ENCODE results near the gene DYRK3. TPM values are rescaled to one million over a fixed set of nuclear protein-coding genes. Genes with fewer than 3 reads are reported as not detected.
A peak's percentile ranks its signal among the peaks of the same experiment; 100 is the strongest.

DYRK3 gene
- total RNA-seq, 1 experiment from 2014 or later: 45.4 TPM

- H3K4me3 Mint-ChIP-seq (ENCODE audit: unreplicated experiment): no peak overlapping the region
- ChIA-PET CTCF (interaction anchor here (0.7 to 22.3 kb wide), 15 partner anchors 8 to 380 kb away, joined by 3 to 356 read pairs (median 5); partner anchors contain the start of gene EIF2D), POLR2A (interaction anchor here (1.1 to 1.6 kb wide), 2 partner anchors 35 to 130 kb away, joined by 4 to 7 read pairs; partner anchors contain the start of genes DYRK3 and IKBKE)
Measured at GRCh38 chr1:206600527-206600926, 34.8 kb upstream of the DYRK3 start.

GRCh38 chr1:206604861-206605260 lies 30.5 kb upstream of the DYRK3 start:
- DNase-seq (ENCODE audit: unreplicated experiment): no peak
- intact Hi-C loops (cut with micrococcal nuclease): no loop called here
- no peak overlapping the region for H3K27ac Mint-ChIP-seq (ENCODE audit: low read depth, unreplicated experiment)
- H3K4me3 Mint-ChIP-seq (ENCODE audit: unreplicated experiment): no peak overlapping the region
- no peak for TF ChIP-seq CTCF (IDR thresholded peaks at IDR 0.05; ENCODE audit: unreplicated experiment)
- no peaks in the 10 kb centered on the region for H3K27me3 Mint-ChIP-seq (ENCODE audit: insufficient read depth, unreplicated experiment)
- H3K9me3 Mint-ChIP-seq (ENCODE audit: unreplicated experiment): no peaks in the 10 kb centered on the region
- ChIA-PET POLR2A (interaction anchor here (0.7 kb wide), 1 partner anchor 27 kb away, joined by 3 read pairs; no protein-coding TSS in a partner anchor), CTCF (interaction anchor here (0.6 to 22.3 kb wide), 6 partner anchors 10 to 377 kb away, joined by 3 to 356 read pairs (median 4); no protein-coding TSS in a partner anchor)
- no TSS peak for BruUV-seq (replicated peaks)
- peaks cover 98% of the 10 kb centered on the region for H3K36me3 Mint-ChIP-seq (ENCODE audit: insufficient read depth, unreplicated experiment)
- H3K4me1 Mint-ChIP-seq (ENCODE audit: insufficient read depth, unreplicated experiment): peaks cover 6% of the 10 kb centered on the region

More at GRCh38 chr1:206600527-206600926, 34.8 kb upstream of the DYRK3 start:
- no TSS peak for BruUV-seq (replicated peaks)
- no peak for DNase-seq (ENCODE audit: unreplicated experiment)
- no peaks in the 10 kb centered on the region for H3K4me1 Mint-ChIP-seq (ENCODE audit: insufficient read depth, unreplicated experiment)
- H3K36me3 Mint-ChIP-seq (ENCODE audit: insufficient read depth, unreplicated experiment): peaks cover 99% of the 10 kb centered on the region
- no peaks in the 10 kb centered on the region for H3K27me3 Mint-ChIP-seq (ENCODE audit: insufficient read depth, unreplicated experiment)
- no peak overlapping the region for H3K27ac Mint-ChIP-seq (ENCODE audit: low read depth, unreplicated experiment)
- H3K9me3 Mint-ChIP-seq (ENCODE audit: unreplicated experiment): no peaks in the 10 kb centered on the region
- intact Hi-C loops (cut with micrococcal nuclease): no loop called here
- TF ChIP-seq CTCF (IDR thresholded peaks at IDR 0.05; ENCODE audit: unreplicated experiment): no peak

- Mint-ChIP-seq H3K27me3 (ENCODE audit: insufficient read depth, unreplicated experiment) (no peaks in the 10 kb centered on the region), H3K9me3 (ENCODE audit: unreplicated experiment) (no peaks in the 10 kb centered on the region), H3K27ac (ENCODE audit: low read depth, unreplicated experiment) (no peak overlapping the region), H3K4me3 (ENCODE audit: unreplicated experiment) (no peak overlapping the region), H3K4me1 (ENCODE audit: insufficient read depth, unreplicated experiment) (peaks cover 19% of the 10 kb centered on the region), H3K36me3 (ENCODE audit: insufficient read depth, unreplicated experiment) (peaks cover 86% of the 10 kb centered on the region)
- TF ChIP-seq CTCF (IDR thresholded peaks at IDR 0.05; ENCODE audit: unreplicated experiment): peak; percentile 74
- no TSS peak for BruUV-seq (replicated peaks)
- ChIA-PET CTCF (interaction anchor here (0.6 to 22.3 kb wide), 43 partner anchors 8 to 468 kb away, joined by 3 to 356 read pairs (median 4); partner anchors contain the start of gene DYRK3), POLR2A (interaction anchor here (0.9 to 11.7 kb wide), 9 partner anchors 14 to 375 kb away, joined by 3 to 215 read pairs (median 3); partner anchors contain the start of gene DYRK3)
- peak; percentile 67 for DNase-seq (ENCODE audit: unreplicated experiment)
- intact Hi-C loops (cut with micrococcal nuclease): loop anchor here (1.0 kb wide), 1 partner anchor 470 kb away; no protein-coding TSS in a partner anchor
Measured at GRCh38 chr1:206606867-206607266, 28.5 kb upstream of the DYRK3 start.

- H3K9me3 Mint-ChIP-seq (ENCODE audit: unreplicated experiment): no peaks in the 10 kb centered on the region
- intact Hi-C loops (cut with micrococcal nuclease): loop anchor here (1.0 kb wide), 5 partner anchors 26 to 374 kb away; no protein-coding TSS in a partner anchor
- no TSS peak for BruUV-seq (replicated peaks)
- peak; percentile 99 for TF ChIP-seq CTCF (IDR thresholded peaks at IDR 0.05; ENCODE audit: unreplicated experiment)
- peaks cover 76% of the 10 kb centered on the region for H3K36me3 Mint-ChIP-seq (ENCODE audit: insufficient read depth, unreplicated experiment)
- H3K27ac Mint-ChIP-seq (ENCODE audit: low read depth, unreplicated experiment): no peak overlapping the region
- CTCF ChIA-PET: interaction anchor here (0.6 to 22.3 kb wide), 36 partner anchors 9 to 373 kb away, joined by 3 to 356 read pairs (median 4); partner anchors contain the start of gene DYRK3
- H3K4me1 Mint-ChIP-seq (ENCODE audit: insufficient read depth, unreplicated experiment): peaks cover 21% of the 10 kb centered on the region
- no peaks in the 10 kb centered on the region for H3K27me3 Mint-ChIP-seq (ENCODE audit: insufficient read depth, unreplicated experiment)
- H3K4me3 Mint-ChIP-seq (ENCODE audit: unreplicated experiment): no peak overlapping the region
- POLR2A ChIA-PET: interaction anchor here (0.7 to 11.7 kb wide), 8 partner anchors 12 to 373 kb away, joined by 3 to 215 read pairs (median 3); partner anchors contain the start of gene DYRK3
- DNase-seq (ENCODE audit: unreplicated experiment): peak; percentile 68
Measured at GRCh38 chr1:206608108-206608698, 27.1 kb upstream of the DYRK3 start.

All from MCF 10A (cell line).